Measurements from ENCODE around the gene GRIN1. TPM values are rescaled to one million over a fixed set of nuclear protein-coding genes. Genes with fewer than 3 reads are reported as not detected.

GRIN1 gene
- total RNA-seq, 1 donor from 2014 or later: not detected

GRCh38 chr9:137173796-137174664, 35.1 kb downstream of the GRIN1 start:
- H3K27ac Mint-ChIP-seq: no peak overlapping the region
- H3K27me3 Mint-ChIP-seq: peaks cover 22% of the 10 kb centered on the region
- intact Hi-C loops (cut with micrococcal nuclease): loop anchor here (5.0 to 10.0 kb wide), 2 partner anchors 47 to 129 kb away; partner anchors contain the start of gene NPDC1
- no peaks in the 10 kb centered on the region for H3K4me1 Mint-ChIP-seq
- no peak for DNase-seq
- no peaks in the 10 kb centered on the region for H3K9me3 Mint-ChIP-seq
- H3K4me3 Mint-ChIP-seq: no peak overlapping the region
- H3K36me3 Mint-ChIP-seq (ENCODE audit: low read depth): peaks cover 4% of the 10 kb centered on the region

- Mint-ChIP-seq H3K27ac (no peak overlapping the region), H3K4me3 (no peak overlapping the region), H3K36me3 (ENCODE audit: low read depth) (peaks cover 8% of the 10 kb centered on the region), H3K27me3 (peaks cover 22% of the 10 kb centered on the region), H3K4me1 (no peaks in the 10 kb centered on the region), H3K9me3 (no peaks in the 10 kb centered on the region)
- intact Hi-C loops (cut with micrococcal nuclease): loop anchor here (5.0 to 10.0 kb wide), 2 partner anchors 48 to 130 kb away; partner anchors contain the start of gene NPDC1
- DNase-seq: no peak
Measured at GRCh38 chr9:137174722-137175293, 35.9 kb downstream of the GRIN1 start.

- Mint-ChIP-seq H3K9me3 (no peaks in the 10 kb centered on the region), H3K4me1 (no peaks in the 10 kb centered on the region), H3K36me3 (ENCODE audit: low read depth) (peaks cover 12% of the 10 kb centered on the region), H3K27ac (no peak overlapping the region), H3K4me3 (no peak overlapping the region), H3K27me3 (peaks cover 16% of the 10 kb centered on the region)
- intact Hi-C loops (cut with micrococcal nuclease): loop anchor here (10.0 kb wide), 1 partner anchor 131 kb away; the partner anchor contains the start of gene NPDC1
- no peak for DNase-seq
Measured at GRCh38 chr9:137175345-137175961, 36.5 kb downstream of the GRIN1 start.

- no peaks in the 10 kb centered on the region for H3K9me3 Mint-ChIP-seq
- H3K4me1 Mint-ChIP-seq: no peaks in the 10 kb centered on the region
- H3K27me3 Mint-ChIP-seq: peaks cover 10% of the 10 kb centered on the region
- H3K36me3 Mint-ChIP-seq (ENCODE audit: low read depth): peaks cover 12% of the 10 kb centered on the region
- intact Hi-C loops (cut with micrococcal nuclease): loop anchor here (10.0 kb wide), 1 partner anchor 132 kb away; the partner anchor contains the start of gene NPDC1
- no peak overlapping the region for H3K27ac Mint-ChIP-seq
- DNase-seq: peak; percentile 72
- no peak overlapping the region for H3K4me3 Mint-ChIP-seq
Measured at GRCh38 chr9:137176302-137177182, 37.6 kb downstream of the GRIN1 start.

- DNase-seq: no peak
- peaks cover 2% of the 10 kb centered on the region for H3K27me3 Mint-ChIP-seq
- H3K36me3 Mint-ChIP-seq (ENCODE audit: low read depth): peaks cover 17% of the 10 kb centered on the region
- H3K4me3 Mint-ChIP-seq: no peak overlapping the region
- H3K4me1 Mint-ChIP-seq: no peaks in the 10 kb centered on the region
- no peaks in the 10 kb centered on the region for H3K9me3 Mint-ChIP-seq
- intact Hi-C loops (cut with micrococcal nuclease): loop anchor here (10.0 kb wide), 1 partner anchor 134 kb away; the partner anchor contains the start of gene NPDC1
- H3K27ac Mint-ChIP-seq: no peak overlapping the region
Measured at GRCh38 chr9:137178201-137178938, 39.4 kb downstream of the GRIN1 start.

- H3K27ac Mint-ChIP-seq: no peak overlapping the region
- H3K4me3 Mint-ChIP-seq: no peak overlapping the region
- peaks cover 21% of the 10 kb centered on the region for H3K36me3 Mint-ChIP-seq (ENCODE audit: low read depth)
- H3K4me1 Mint-ChIP-seq: peaks cover 2% of the 10 kb centered on the region
- no peaks in the 10 kb centered on the region for H3K27me3 Mint-ChIP-seq
- DNase-seq: no peak
- intact Hi-C loops (cut with micrococcal nuclease): loop anchor here (10.0 kb wide), 1 partner anchor 134 kb away; the partner anchor contains the start of gene NPDC1
- no peaks in the 10 kb centered on the region for H3K9me3 Mint-ChIP-seq
Measured at GRCh38 chr9:137178939-137179630, 40.1 kb downstream of the GRIN1 start.

- no peak overlapping the region for H3K4me3 Mint-ChIP-seq
- H3K4me1 Mint-ChIP-seq: peaks cover 3% of the 10 kb centered on the region
- intact Hi-C loops (cut with micrococcal nuclease): loop anchor here (10.0 kb wide), 1 partner anchor 135 kb away; the partner anchor contains the start of gene NPDC1
- H3K9me3 Mint-ChIP-seq: no peaks in the 10 kb centered on the region
- H3K36me3 Mint-ChIP-seq (ENCODE audit: low read depth): peaks cover 26% of the 10 kb centered on the region
- no peak overlapping the region for H3K27ac Mint-ChIP-seq
- DNase-seq: no peak
- H3K27me3 Mint-ChIP-seq: no peaks in the 10 kb centered on the region
Measured at GRCh38 chr9:137179761-137180160, 40.8 kb downstream of the GRIN1 start.

- Mint-ChIP-seq H3K4me1 (peaks cover 3% of the 10 kb centered on the region), H3K27ac (no peak overlapping the region), H3K27me3 (no peaks in the 10 kb centered on the region), H3K36me3 (ENCODE audit: low read depth) (peaks cover 26% of the 10 kb centered on the region), H3K4me3 (no peak overlapping the region), H3K9me3 (no peaks in the 10 kb centered on the region)
- no peak for DNase-seq
- intact Hi-C loops (cut with micrococcal nuclease): no loop called here
Measured at GRCh38 chr9:137180491-137180890, 41.5 kb downstream of the GRIN1 start.

GRCh38 chr9:137181680-137182079, 42.7 kb downstream of the GRIN1 start:
- Mint-ChIP-seq H3K4me1 (peaks cover 5% of the 10 kb centered on the region), H3K27ac (no peak overlapping the region), H3K27me3 (no peaks in the 10 kb centered on the region), H3K9me3 (no peaks in the 10 kb centered on the region), H3K4me3 (no peak overlapping the region), H3K36me3 (ENCODE audit: low read depth) (peaks cover 26% of the 10 kb centered on the region)
- intact Hi-C loops (cut with micrococcal nuclease): no loop called here
- no peak for DNase-seq

GRCh38 chr9:137182836-137183235, 43.9 kb downstream of the GRIN1 start:
- Mint-ChIP-seq H3K4me3 (no peak overlapping the region), H3K36me3 (ENCODE audit: low read depth) (peaks cover 27% of the 10 kb centered on the region), H3K27ac (no peak overlapping the region), H3K9me3 (no peaks in the 10 kb centered on the region), H3K27me3 (no peaks in the 10 kb centered on the region), H3K4me1 (peaks cover 15% of the 10 kb centered on the region)
- DNase-seq: no peak
- intact Hi-C loops (cut with micrococcal nuclease): no loop called here

GRCh38 chr9:137183980-137184595, 45.1 kb downstream of the GRIN1 start:
- intact Hi-C loops (cut with micrococcal nuclease): no loop called here
- Mint-ChIP-seq H3K4me1 (peaks cover 18% of the 10 kb centered on the region), H3K36me3 (ENCODE audit: low read depth) (peaks cover 31% of the 10 kb centered on the region), H3K27me3 (no peaks in the 10 kb centered on the region), H3K9me3 (no peaks in the 10 kb centered on the region), H3K4me3 (no peak overlapping the region), H3K27ac (no peak overlapping the region)
- DNase-seq: no peak

Data from activated CD4-positive, alpha-beta T cell treated with anti-CD3 and anti-CD28 coated beads, Interleukin-2, amount 10 ng/mL, durations not matched to agents 24 days and 14 days (primary cell).